ENCODE results near the gene CERS5.
"Not testable (repeated sequence)": the region's sequence is repeated elsewhere in the genome, so short reads cannot be mapped to it uniquely, and the experiment has no call there.

The CERS5 gene

GRCh38 chr12:50102131-50102531, 65.0 kb downstream of the CERS5 start:
- no peak for DNase-seq

- DNase-seq: peak in 1 of 2 experiments; percentile 24
These were observed 65.5 kb downstream of the CERS5 start for GRCh38 chr12:50101663-50102062.

- DNase-seq: no peak
These were observed 66.6 kb downstream of the CERS5 start for GRCh38 chr12:50100561-50100960.

DNA sequence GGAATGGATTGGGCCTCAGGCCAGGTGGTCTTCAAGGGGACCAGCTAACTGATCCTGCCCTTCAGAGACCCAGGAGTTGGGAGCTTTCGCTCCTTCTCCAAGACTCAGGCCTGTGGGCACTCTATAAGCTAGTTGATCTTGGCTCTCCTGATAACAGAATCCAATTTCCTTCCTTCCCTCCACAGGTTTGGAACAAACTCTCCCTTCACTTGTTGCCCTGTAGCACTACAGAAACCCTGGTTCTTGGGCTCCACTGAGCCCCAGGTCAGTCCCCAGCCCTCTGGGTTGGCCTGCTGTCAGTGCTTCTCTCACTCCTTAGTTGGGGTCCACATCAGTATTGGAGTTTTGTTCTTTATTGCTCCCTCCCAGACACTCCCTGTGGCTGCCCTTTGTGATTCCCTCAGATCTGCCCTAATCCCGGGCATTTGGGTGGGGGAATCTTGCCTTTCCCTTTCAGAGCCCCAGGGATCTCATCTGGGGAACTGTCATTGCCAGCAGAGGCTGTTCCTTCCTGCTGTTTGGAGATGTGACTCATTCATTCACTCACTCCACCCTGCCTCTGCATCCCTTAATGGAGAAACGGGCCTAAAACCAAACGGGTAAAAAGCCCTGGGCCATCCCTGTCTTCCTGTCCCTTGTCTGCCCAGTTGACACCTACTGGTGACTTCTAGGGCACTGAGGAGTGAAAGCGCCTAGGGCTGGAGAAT, 67.7 kb downstream of the CERS5 start:
- DNase-seq: no peak

GRCh38 chr12:50097952-50098351, 69.2 kb downstream of the CERS5 start:
- no peak for DNase-seq

DNA sequence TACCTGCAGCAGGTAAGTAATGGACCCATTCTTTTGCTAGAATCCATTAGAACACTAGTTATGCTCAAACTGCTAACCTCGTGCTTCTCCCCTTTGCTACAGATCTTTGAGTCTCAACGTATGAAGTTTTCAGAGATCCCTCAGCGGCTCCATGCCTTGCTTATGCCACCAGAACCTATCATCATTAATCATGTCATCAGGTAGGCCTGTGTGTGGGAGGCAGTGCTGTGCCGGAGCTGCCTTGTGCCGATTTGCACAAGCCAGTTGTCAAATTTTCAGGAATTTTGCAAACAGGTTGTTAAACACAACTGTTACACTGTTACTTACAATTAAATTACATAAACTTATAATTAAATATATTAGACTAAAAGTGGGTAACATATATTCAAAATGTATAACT, 76.8 kb downstream of the CERS5 start:
- no peak for DNase-seq

- no peak for DNase-seq
These were observed 77.4 kb downstream of the CERS5 start for GRCh38 chr12:50089730-50090129.

GRCh38 chr12:50088577-50089335, 78.4 kb downstream of the CERS5 start:
- DNase-seq: peak; percentile 37 to 83

DNA sequence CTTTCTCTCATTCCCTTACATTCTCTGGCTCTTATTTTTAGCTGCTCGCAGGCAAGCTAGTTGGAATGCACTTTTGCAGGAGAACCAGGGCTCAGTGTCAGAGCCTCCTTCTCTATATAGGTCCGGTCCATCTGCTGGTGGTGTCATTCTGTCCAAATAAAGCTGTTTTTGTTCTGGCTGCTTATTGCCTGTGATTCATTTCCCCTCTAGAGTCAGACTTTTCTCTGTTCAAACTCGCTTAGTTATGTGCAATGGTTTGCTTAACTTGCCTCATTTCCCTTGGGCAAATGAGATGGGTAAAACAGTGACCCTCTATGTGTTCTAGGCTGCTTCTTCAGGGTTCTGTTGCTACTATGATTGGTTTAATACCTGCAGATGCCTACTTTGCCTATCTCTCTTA, 79.2 kb downstream of the CERS5 start:
- no peak for DNase-seq

GRCh38 chr12:50087151-50087550, 80.0 kb downstream of the CERS5 start:
- DNase-seq: no peak

DNA sequence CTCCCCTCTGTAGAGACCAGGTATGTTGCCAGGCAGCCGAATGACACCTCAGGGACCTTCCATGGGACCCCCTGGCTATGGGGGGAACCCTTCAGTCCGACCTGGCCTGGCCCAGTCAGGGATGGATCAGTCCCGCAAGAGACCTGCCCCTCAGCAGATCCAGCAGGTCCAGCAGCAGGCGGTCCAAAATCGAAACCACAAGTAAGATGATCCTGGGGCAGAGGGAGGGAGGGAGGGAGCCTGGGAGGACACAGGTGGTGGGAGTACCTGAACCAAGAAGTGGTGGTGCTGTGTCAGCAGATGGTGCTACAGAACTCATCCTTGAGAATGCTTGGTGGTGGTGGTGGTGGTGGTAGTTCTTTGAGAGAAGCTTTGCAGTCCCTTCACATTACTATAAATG, 81.0 kb downstream of the CERS5 start:
- DNase-seq: peak in 1 of 2 experiments; percentile 23

GRCh38 chr12:50085615-50086072, 81.5 kb downstream of the CERS5 start:
- no peak for DNase-seq

DNA sequence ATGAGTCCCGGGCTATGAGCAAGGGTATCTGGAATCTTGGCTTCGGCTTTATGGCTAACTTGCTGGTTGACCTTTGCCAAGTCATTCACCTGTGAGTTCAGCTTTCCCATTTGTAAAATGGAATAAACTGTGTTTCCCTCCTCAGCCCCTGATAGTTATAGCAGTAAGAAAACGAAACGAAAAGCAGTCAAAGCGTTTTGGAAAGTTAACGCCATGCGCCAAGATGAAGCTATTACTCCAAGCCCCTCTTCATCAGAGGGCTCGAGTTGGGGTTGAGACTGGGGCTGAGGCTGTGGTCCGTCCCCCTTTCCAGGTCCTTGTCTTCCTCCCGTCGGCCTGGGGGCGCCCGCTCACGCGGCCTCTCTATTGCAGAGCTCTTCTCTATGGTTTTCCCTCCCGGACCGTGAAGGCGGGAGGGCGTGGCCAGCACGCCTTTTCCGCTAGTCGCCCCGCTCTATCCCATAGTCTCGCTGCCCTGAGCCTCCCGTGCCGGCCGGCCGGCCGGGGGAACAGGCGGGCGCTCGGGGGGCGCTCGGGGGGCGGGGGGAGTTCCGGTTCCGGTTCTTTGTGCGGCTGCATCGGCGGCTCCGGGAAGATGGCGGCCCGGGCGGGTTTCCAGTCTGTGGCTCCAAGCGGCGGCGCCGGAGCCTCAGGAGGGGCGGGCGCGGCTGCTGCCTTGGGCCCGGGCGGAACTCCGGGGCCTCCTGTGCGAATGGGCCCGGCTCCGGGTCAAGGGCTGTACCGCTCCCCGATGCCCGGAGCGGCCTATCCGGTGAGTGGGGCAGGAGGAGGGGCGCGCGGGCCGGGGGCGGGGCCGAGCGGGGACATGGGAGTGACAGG, 82.2 kb downstream of the CERS5 start, which contains the start of gene SMARCD1:
SMARCD1 (plus strand) TSS at position 568 of the 840 bp plus-strand sequence; CDS start at position 596, 28 bp downstream.
- peak; percentile 93 to 98 for DNase-seq

- DNase-seq: not testable (repeated sequence)
These were observed 82.8 kb downstream of the CERS5 start for GRCh38 chr12:50084409-50084774.

- no peak for DNase-seq
These were observed 83.9 kb downstream of the CERS5 start for GRCh38 chr12:50083301-50083700.

GRCh38 chr12:50082644-50083043, 84.5 kb downstream of the CERS5 start:
- DNase-seq: no peak

DNA sequence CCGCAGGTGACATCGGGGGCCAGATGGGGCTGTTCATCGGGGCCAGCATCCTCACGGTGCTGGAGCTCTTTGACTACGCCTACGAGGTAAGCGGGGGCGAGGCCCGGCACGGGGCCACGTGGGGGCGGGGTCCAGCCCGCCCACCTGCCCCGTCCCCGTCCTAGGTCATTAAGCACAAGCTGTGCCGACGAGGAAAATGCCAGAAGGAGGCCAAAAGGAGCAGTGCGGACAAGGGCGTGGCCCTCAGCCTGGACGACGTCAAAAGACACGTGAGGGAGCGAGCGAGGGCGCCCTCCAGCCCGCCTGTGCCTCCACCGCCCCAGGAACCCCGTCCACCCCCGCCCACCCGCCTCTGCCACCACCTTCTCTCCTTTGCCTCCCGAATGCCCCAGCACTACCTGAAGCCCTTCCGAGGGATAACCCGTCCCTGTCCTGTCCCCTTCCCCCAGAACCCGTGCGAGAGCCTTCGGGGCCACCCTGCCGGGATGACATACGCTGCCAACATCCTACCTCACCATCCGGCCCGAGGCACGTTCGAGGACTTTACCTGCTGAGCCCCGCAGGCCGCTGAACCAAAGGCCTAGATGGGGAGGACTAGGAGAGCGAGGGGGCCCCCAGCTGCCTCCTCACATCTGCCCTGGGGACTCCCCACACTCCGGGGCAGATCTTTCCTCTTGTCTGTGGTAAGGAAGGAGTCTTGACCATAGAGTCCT, 85.9 kb downstream of the CERS5 start:
- DNase-seq: no peak

DNA sequence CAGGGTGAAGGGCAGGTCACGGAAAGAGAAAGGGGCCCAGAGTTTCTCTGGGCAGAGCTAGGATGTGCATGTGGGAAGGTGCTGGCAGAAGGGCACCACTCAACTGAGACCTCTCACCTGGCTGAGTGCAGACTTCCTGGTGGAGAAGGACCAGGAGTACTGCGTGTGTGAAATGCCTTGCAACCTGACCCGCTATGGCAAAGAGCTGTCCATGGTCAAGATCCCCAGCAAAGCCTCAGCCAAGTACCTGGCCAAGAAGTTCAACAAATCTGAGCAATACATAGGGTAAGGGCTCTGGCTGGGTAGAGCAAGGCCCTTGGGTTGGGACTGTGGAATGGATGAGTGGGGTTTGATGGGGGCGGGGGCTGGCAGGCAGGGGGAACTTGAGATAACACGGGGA, 87.4 kb downstream of the CERS5 start:
- DNase-seq: no peak

Data from NCI-H526 (cell line).